ENCODE measurements around the gene ZMYND8.

ZMYND8 gene

DNA sequence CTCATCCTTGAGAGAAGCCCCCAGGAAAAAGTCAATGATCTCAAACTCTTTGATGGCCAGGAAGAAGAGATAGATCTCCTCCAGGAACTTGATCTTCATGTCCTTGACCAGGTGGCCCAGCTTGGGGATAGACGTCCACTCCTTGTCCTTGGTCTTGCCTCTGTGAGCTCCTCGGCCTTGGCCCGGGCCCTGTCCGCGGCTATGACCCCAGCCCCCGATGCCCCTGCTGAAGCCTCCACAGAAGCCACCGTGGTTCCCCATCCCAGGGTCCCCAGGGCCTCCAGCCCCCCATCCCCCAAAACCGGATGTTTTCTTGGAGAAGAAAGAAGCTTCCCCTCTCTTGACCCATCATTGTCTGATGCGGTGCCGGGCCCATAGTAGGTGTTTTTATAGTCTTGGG lies 195.1 kb downstream of the ZMYND8 start:
- DNase-seq (ENCODE audit: low read depth, low spot score), result no peak
- Histone ChIP-seq H3K4me3 (ENCODE audit: insufficient read length, low read depth) (no peak overlapping the region), H3K36me3 (ENCODE audit: insufficient read depth, insufficient read length, low read length) (no peaks in the 10 kb centered on the region), H3K27me3 (ENCODE audit: insufficient read depth, insufficient read length) (no peaks in the 10 kb centered on the region), H3K9me3 (ENCODE audit: insufficient read depth, low read length) (no peaks in the 10 kb centered on the region; the same call in 1 of the 2 replicates), H3K4me1 (ENCODE audit: insufficient read depth, insufficient read length) (peaks cover 6% of the 10 kb centered on the region), H3K9ac (ENCODE audit: insufficient read length, low read depth) (no peak overlapping the region)
- TF ChIP-seq SUZ12 (IDR thresholded peaks at IDR 0.05; ENCODE audit: extremely low read depth, insufficient read depth, insufficient read length) (no peak), ZNF274 (IDR thresholded peaks at IDR 0.05; ENCODE audit: low read depth, low read length) (no peak), YY1 (IDR thresholded peaks at IDR 0.05; ENCODE audit: insufficient read depth, insufficient read length) (no peak)

DNA sequence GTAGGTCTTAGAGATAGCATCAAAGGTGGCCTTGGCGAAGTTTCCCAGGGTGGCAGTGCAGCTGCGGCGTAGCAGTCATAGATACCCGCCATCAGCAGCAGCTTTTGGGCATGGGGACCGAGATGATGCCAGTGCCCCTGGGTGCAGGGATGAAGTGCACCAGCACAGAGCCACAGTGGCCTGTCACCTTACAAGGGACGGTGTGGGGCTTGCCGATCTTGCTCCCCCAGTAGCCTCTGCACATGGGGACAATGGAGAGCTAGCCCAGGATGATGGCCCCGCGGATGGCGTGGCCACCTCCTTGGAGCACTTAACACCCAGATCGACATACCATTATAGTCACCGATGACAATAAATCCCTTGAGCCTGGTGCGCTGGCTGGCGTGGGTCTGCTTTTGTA lies 195.5 kb downstream of the ZMYND8 start:
- peaks cover 6% of the 10 kb centered on the region for H3K4me1 ChIP-seq (ENCODE audit: insufficient read depth, insufficient read length)
- TF ChIP-seq ZNF274 (IDR thresholded peaks at IDR 0.05; ENCODE audit: low read depth, low read length) (no peak), YY1 (IDR thresholded peaks at IDR 0.05; ENCODE audit: insufficient read depth, insufficient read length) (no peak), SUZ12 (IDR thresholded peaks at IDR 0.05; ENCODE audit: extremely low read depth, insufficient read depth, insufficient read length) (no peak)
- no peak for DNase-seq (ENCODE audit: low read depth, low spot score)
- H3K4me3 ChIP-seq (ENCODE audit: insufficient read length, low read depth), result no peak overlapping the region
- H3K9ac ChIP-seq (ENCODE audit: insufficient read length, low read depth), result no peak overlapping the region
- no peaks in the 10 kb centered on the region for H3K27me3 ChIP-seq (ENCODE audit: insufficient read depth, insufficient read length)
- H3K9me3 ChIP-seq (ENCODE audit: insufficient read depth, low read length), result no peaks in the 10 kb centered on the region; the same call in 1 of the 2 replicates
- no peaks in the 10 kb centered on the region for H3K36me3 ChIP-seq (ENCODE audit: insufficient read depth, insufficient read length, low read length)

DNA sequence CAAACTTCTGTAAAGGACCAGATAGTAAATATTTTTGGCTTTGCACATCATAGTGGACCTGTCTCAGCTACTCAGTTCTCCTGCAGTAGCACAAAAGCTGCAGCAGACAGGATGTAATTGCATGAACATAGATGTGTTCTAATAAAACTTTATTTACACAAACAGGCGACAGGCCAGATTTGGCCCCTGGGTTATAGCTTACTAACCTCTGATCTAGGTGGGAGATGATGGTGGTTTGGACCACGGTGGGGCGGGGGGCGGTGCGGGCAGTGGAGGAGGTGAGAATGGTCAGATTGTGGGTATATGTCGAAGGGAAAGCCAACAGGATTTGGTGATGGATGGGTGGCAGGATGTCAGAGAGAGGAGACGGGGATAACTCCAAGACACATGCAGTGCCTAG lies 196.3 kb downstream of the ZMYND8 start:
- Histone ChIP-seq H3K9ac (ENCODE audit: insufficient read length, low read depth) (no peak overlapping the region), H3K4me1 (ENCODE audit: insufficient read depth, insufficient read length) (peaks cover 6% of the 10 kb centered on the region), H3K4me3 (ENCODE audit: insufficient read length, low read depth) (no peak overlapping the region), H3K9me3 (ENCODE audit: insufficient read depth, low read length) (no peaks in the 10 kb centered on the region; the same call in 1 of the 2 replicates), H3K36me3 (ENCODE audit: insufficient read depth, insufficient read length, low read length) (no peaks in the 10 kb centered on the region), H3K27me3 (ENCODE audit: insufficient read depth, insufficient read length) (no peaks in the 10 kb centered on the region)
- DNase-seq (ENCODE audit: low read depth, low spot score), result no peak
- TF ChIP-seq YY1 (IDR thresholded peaks at IDR 0.05; ENCODE audit: insufficient read depth, insufficient read length) (no peak), SUZ12 (IDR thresholded peaks at IDR 0.05; ENCODE audit: extremely low read depth, insufficient read depth, insufficient read length) (no peak), ZNF274 (IDR thresholded peaks at IDR 0.05; ENCODE audit: low read depth, low read length) (no peak)

Data from NT2/D1 (cell line).